HepG2 (cell line): ENCODE data around the gene SLC43A1. TPM values are rescaled to one million over a fixed set of nuclear protein-coding genes. Genes with fewer than 3 reads are reported as not detected.

Experiments used
- ATAC-seq: fragments of 200-7000 bp; cut with Tn5 transposase; 3 replicates; pipeline ENCODE4 v1.9.1; 2020; ENCODE audit warnings: mild to moderate bottlenecking, moderate library complexity
- BruUV-seq: library from RNA; stranded (reverse); fragments of 400-500 nt; replicated peaks from 2 replicates; lab custom pipeline; 2021; lab: Mats Ljungman, UMichigan
- CTCF ChIA-PET: fragments of 300-600 bp; formaldehyde crosslinking; extraction: SDS; loops from one replicate; lab custom pipeline; 2021; ENCODE audit warnings: low total read pairs, inconsistent platforms, low intra/inter-chr PET ratio; lab: Yijun Ruan, JAX
- POLR2A ChIA-PET: fragments of 350-600 bp; sonication (Branson Sonifier 250); formaldehyde crosslinking; loops from one replicate; lab custom pipeline; 2020; ENCODE audit warnings: antibody characterized with exemption, inconsistent platforms; lab: Yijun Ruan, JAX
- DNase-seq: peaks from one replicate; pipeline ENCODE4 v3.0.0-alpha.2; 2015; ENCODE audit warnings: low spot score
- FAIRE-seq: peaks from 3 replicates; lab custom pipeline; 2011; peaks lifted over from hg19 to GRCh38; lab: Jason Lieb, UNC
- H2AFZ ChIP-seq: one replicate; pipeline ENCODE4 v1.6.1; 2011; ENCODE audit warnings: low read length, inconsistent platforms
- H3K27ac ChIP-seq: fragments of 300-600 bp; 3 replicates; pipeline ENCODE4 v1.8.0; 2011; ENCODE audit warnings: mixed run types, mild to moderate bottlenecking, mixed read lengths, low read length, inconsistent platforms; ENCODE audit not compliant: insufficient read depth; ENCODE audit errors: extremely low read length
- H3K27me3 ChIP-seq, 2 experiments: fragments of 200-600 bp in 1 of 2; 2 replicates in 1 of 2; 3 replicates in 1 of 2; pipeline versions ENCODE4 v1.6.0 to v1.8.0; 2011; ENCODE audit warnings: low read length in 2 of 2, mild to moderate bottlenecking in 2 of 2, moderate library complexity in 2 of 2, inconsistent platforms in 1 of 2; ENCODE audit not compliant: insufficient read depth in 2 of 2, control insufficient read depth in 1 of 2
- H3K36me3 ChIP-seq, 2 experiments: fragments of 200-600 bp in 1 of 2; replicated peaks in 1 of 2; 2 replicates in 1 of 2; 3 replicates in 1 of 2; pipeline versions ENCODE4 v1.5.1 to v1.8.0; 2011; ENCODE audit warnings: low read length in 2 of 2, inconsistent platforms in 1 of 2; ENCODE audit not compliant: insufficient read depth in 2 of 2, control insufficient read depth in 1 of 2
- H3K4me1 ChIP-seq: 2 replicates; pipeline ENCODE4 v1.5.1; 2012; ENCODE audit warnings: low read length, inconsistent platforms; ENCODE audit not compliant: insufficient read depth
- H3K4me2 ChIP-seq: 2 replicates; pipeline ENCODE4 v1.6.0; 2011; ENCODE audit warnings: low read depth, low read length, inconsistent platforms
- H3K4me3 ChIP-seq, 3 experiments: fragments of 200-600 bp in 1 of 3; sonication (generic), shearing (Covaris generic) in 1 of 3; replicated peaks in 1 of 3; 2 replicates each; pipeline ENCODE4 v1.5.1; 2011 to 2016; ENCODE audit warnings: low read length in 3 of 3, inconsistent platforms in 2 of 3, low read depth in 2 of 3, mild to moderate bottlenecking in 2 of 3, control low read depth in 1 of 3, mixed read lengths in 1 of 3; ENCODE audit not compliant: insufficient read depth in 1 of 3
- H3K79me2 ChIP-seq: one replicate; pipeline ENCODE4 v1.6.1; 2011; ENCODE audit warnings: low read length, inconsistent platforms; ENCODE audit not compliant: insufficient read depth
- H3K9ac ChIP-seq: 2 replicates; pipeline ENCODE4 v1.6.0; 2011; ENCODE audit warnings: mild to moderate bottlenecking, low read depth, low read length, inconsistent platforms; ENCODE audit not compliant: insufficient read depth
- H3K9me3 ChIP-seq: 2 replicates; pipeline ENCODE4 v1.5.1; 2012; ENCODE audit warnings: mild to moderate bottlenecking, low read length
- H4K20me1 ChIP-seq: 2 replicates; pipeline ENCODE4 v1.6.0; 2011; ENCODE audit warnings: inconsistent platforms, mild to moderate bottlenecking, low read length, moderate library complexity; ENCODE audit not compliant: insufficient read depth
- ARNTL ChIP-seq: sonication (generic); formaldehyde crosslinking; IDR thresholded peaks from 2 replicates; pipeline ENCODE4 v1.4.0; 2020; ENCODE audit warnings: mild to moderate bottlenecking, missing genetic modification reagents
- GABPA ChIP-seq, 2 experiments: IDR thresholded peaks; 2 replicates each; pipeline ENCODE4 v1.6.1; 2011 to 2016; ENCODE audit warnings: low read depth in 2 of 2, low read length in 1 of 2, missing biosample characterization in 1 of 2, missing genetic modification characterization in 1 of 2
- KAT7 ChIP-seq: IDR thresholded peaks from 2 replicates; pipeline ENCODE4 v1.6.1; 2018; ENCODE audit warnings: borderline replicate concordance, missing compliant biosample characterization
- KDM1A ChIP-seq: IDR thresholded peaks from 2 replicates; pipeline ENCODE4 v1.6.1; 2016; ENCODE audit warnings: missing compliant biosample characterization
- MATR3 ChIP-seq: sonication (generic); formaldehyde crosslinking; IDR thresholded peaks from 2 replicates; pipeline ENCODE4 v1.4.0; 2020; ENCODE audit warnings: missing genetic modification reagents
- NONO ChIP-seq, 2 experiments: fragments of 450-650 bp in 1 of 2; sonication (generic) in 1 of 2; formaldehyde crosslinking in 1 of 2; IDR thresholded peaks in 1 of 2; conservative IDR thresholded peaks in 1 of 2; 2 replicates each; pipeline versions ENCODE4 v1.6.1 to v1.8.0; 2017 to 2022; ENCODE audit warnings: mild to moderate bottlenecking in 1 of 2, missing genetic modification reagents in 1 of 2, moderate library complexity in 1 of 2
- POLR2AphosphoS2 ChIP-seq: IDR thresholded peaks from 2 replicates; pipeline ENCODE4 v1.6.1; 2011; ENCODE audit warnings: low read depth, low read length, improper control_type of control experiment
- RARA ChIP-seq: IDR thresholded peaks from 2 replicates; pipeline ENCODE4 v1.6.1; 2016; ENCODE audit warnings: missing genetic modification reagents, missing compliant biosample characterization
- STAG1 ChIP-seq: sonication (generic); formaldehyde crosslinking; IDR thresholded peaks from 2 replicates; pipeline ENCODE4 v1.4.0; 2020; ENCODE audit warnings: missing genetic modification reagents
- TBL1XR1 ChIP-seq: fragments of 150-350 bp; IDR thresholded peaks from 2 replicates; pipeline ENCODE4 v1.6.1; 2014; ENCODE audit warnings: borderline replicate concordance, low read length; ENCODE audit not compliant: partially characterized antibody
- ZFP36L1 ChIP-seq: sonication (generic); formaldehyde crosslinking; IDR thresholded peaks from 2 replicates; pipeline ENCODE4 v1.8.0; 2022; ENCODE audit warnings: mild to moderate bottlenecking, missing genetic modification reagents, moderate library complexity
- ZNF678 ChIP-seq: sonication (generic); formaldehyde crosslinking; IDR thresholded peaks from 2 replicates; pipeline ENCODE4 v1.4.0; 2020; ENCODE audit warnings: mild to moderate bottlenecking, missing genetic modification reagents
- ZNF841 ChIP-seq: sonication (generic); formaldehyde crosslinking; IDR thresholded peaks from 2 replicates; pipeline ENCODE4 v1.8.1; 2023; ENCODE audit warnings: missing genetic modification reagents, borderline replicate concordance
- WGBS: methylation state at CpG from one replicate; pipeline ENCODE4 v1.1.6; 2017; ENCODE audit warnings: low lambda C conversion rate; 5-methylcytosine and 5-hydroxymethylcytosine counted together
- in situ Hi-C: cut with HindIII; loops from 2 replicates; pipeline ENCODE4 v1.10.0; 2017; ENCODE audit warnings: low pct_unique_long_range_greater_than_20kb; ENCODE audit not compliant: extremely low pct_ligation_motif_present
- intact Hi-C: fragments of 100-400 bp; cut with micrococcal nuclease; formaldehyde crosslinking; loops from one replicate; pipeline ENCODE4 v1.10.0; 2022; ENCODE audit not compliant: unreplicated experiment
- polyA plus RNA-seq, 8 experiments: library from polyadenylated mRNA; depleted of rRNA in 3 of 8; stranded (reverse) in 7 of 8; unstranded in 1 of 8; fragments of >200 nt; fragmentation: Illumina TruSeq in 4 of 8; extraction: Trizol in 4 of 8; gene quantifications; 2 replicates each; pipeline versions ENCODE4 v1.2.1 to v1.2.3, GENCODE V29; 2011 to 2016; ENCODE audit warnings: low read depth in 4 of 8, missing spikeins in 1 of 8, mixed read lengths in 1 of 8; ENCODE audit not compliant: insufficient read depth in 1 of 8
- total RNA-seq, 5 experiments: library from RNA; depleted of rRNA; stranded (reverse); fragments of >200 nt; fragmentation: Illumina TruSeq; extraction: Trizol; gene quantifications; 2 replicates each; pipeline ENCODE4 v1.2.3, GENCODE V29; 2016; ENCODE audit warnings: low read depth in 1 of 5
- TF ChIP-seq, protein P1 (sequence below): sonication (generic); formaldehyde crosslinking; IDR thresholded peaks from 2 replicates; pipeline ENCODE4 v1.4.0; 2020; ENCODE audit warnings: missing genetic modification reagents
- TF ChIP-seq, protein P2 (sequence below): fragments of 450-650 bp; IDR thresholded peaks from 2 replicates; pipeline ENCODE4 v1.6.1; 2017
- TF ChIP-seq, protein P3 (sequence below): sonication (generic); formaldehyde crosslinking; IDR thresholded peaks from 2 replicates; pipeline ENCODE4 v1.4.0; 2020; ENCODE audit warnings: missing genetic modification reagents
- TF ChIP-seq, protein P4 (sequence below): sonication (generic); formaldehyde crosslinking; IDR thresholded peaks from 2 replicates; pipeline ENCODE4 v1.4.0; 2020; ENCODE audit warnings: missing genetic modification reagents, borderline replicate concordance

SLC43A1 gene
- total and polyA plus RNA-seq, 2 of the 13 experiments (the other 11 are each of a cell fraction or from before 2014, with no cell fraction given), result 72.3 to 87.6 TPM

DNA sequence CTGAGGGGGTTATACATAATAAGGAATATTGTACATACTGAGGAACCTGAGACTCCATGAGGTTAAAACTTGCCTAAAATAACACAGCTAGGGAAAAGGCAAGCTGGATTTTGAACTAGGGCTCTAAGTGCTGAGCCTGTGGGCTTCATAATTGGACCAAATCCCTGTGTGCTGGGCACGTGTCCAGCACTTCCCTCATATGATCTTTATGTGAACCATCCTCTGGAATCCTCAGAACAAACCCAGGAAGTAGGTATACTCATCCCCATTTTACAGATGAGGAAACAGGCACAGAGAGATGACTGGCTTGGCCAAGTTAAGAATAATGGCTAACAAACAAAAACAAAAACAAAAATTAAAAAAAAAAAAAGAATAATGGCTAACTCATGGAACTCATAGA is 40.3 kb downstream of the SLC43A1 start:
- H3K4me3 ChIP-seq, result no peak overlapping the region
- POLR2A ChIA-PET, result interaction anchor here (0.8 to 1.3 kb wide), 3 partner anchors 18 to 41 kb away, joined by 3 to 6 read pairs (median 3); no protein-coding TSS in a partner anchor
- BruUV-seq, result no TSS peak
- ATAC-seq, result no peak
- H2AFZ ChIP-seq, result no peak overlapping the region
- H3K36me3 ChIP-seq, result no peaks in the 10 kb centered on the region
- in situ Hi-C loops, result no loop called here
- H4K20me1 ChIP-seq, result no peaks in the 10 kb centered on the region
- no peak overlapping the region for H3K27ac ChIP-seq
- no peak for FAIRE-seq
- H3K4me2 ChIP-seq, result no peak overlapping the region
- no peaks in the 10 kb centered on the region for H3K79me2 ChIP-seq
- H3K9me3 ChIP-seq, result no peaks in the 10 kb centered on the region
- H3K27me3 ChIP-seq, result no peaks in the 10 kb centered on the region
- WGBS, result 50% methylated on average over 1 of the region's 1 CpG
- H3K4me1 ChIP-seq, result peaks cover 42% of the 10 kb centered on the region
- H3K9ac ChIP-seq, result no peak overlapping the region
- intact Hi-C loops, result no loop called here
- CTCF ChIA-PET, result no interaction called here
- no peak for DNase-seq
- TF ChIP-seq, protein P1, sequence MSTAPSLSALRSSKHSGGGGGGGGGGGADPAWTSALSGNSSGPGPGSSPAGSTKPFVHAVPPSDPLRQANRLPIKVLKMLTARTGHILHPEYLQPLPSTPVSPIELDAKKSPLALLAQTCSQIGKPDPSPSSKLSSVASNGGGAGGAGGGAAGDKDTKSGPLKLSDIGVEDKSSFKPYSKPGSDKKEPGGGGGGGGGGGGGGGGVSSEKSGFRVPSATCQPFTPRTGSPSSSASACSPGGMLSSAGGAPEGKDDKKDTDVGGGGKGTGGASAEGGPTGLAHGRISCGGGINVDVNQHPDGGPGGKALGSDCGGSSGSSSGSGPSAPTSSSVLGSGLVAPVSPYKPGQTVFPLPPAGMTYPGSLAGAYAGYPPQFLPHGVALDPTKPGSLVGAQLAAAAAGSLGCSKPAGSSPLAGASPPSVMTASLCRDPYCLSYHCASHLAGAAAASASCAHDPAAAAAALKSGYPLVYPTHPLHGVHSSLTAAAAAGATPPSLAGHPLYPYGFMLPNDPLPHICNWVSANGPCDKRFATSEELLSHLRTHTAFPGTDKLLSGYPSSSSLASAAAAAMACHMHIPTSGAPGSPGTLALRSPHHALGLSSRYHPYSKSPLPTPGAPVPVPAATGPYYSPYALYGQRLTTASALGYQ, result no peak
- TF ChIP-seq ZNF678 (CRISPR knock-in tag) (no peak), ARNTL (no peak), NONO (IDR thresholded peaks at IDR 0.05) (no peak), NONO (CRISPR knock-in tag; conservative IDR thresholded peaks at IDR 0.05) (no peak), RARA (no peak), KAT7 (CRISPR knock-in tag) (no peak), POLR2AphosphoS2 (no peak), KDM1A (CRISPR knock-in tag) (no peak), GABPA (IDR thresholded peaks at IDR 0.05; ENCODE audit: low read depth, low read length) (no peak), GABPA (CRISPR knock-in tag; IDR thresholded peaks at IDR 0.05; ENCODE audit: low read depth) (no peak), STAG1 (no peak), MATR3 (no peak), TBL1XR1 (no peak), ZFP36L1 (CRISPR knock-in tag) (no peak), ZNF841 (CRISPR knock-in tag) (no peak)
- TF ChIP-seq, protein P2, sequence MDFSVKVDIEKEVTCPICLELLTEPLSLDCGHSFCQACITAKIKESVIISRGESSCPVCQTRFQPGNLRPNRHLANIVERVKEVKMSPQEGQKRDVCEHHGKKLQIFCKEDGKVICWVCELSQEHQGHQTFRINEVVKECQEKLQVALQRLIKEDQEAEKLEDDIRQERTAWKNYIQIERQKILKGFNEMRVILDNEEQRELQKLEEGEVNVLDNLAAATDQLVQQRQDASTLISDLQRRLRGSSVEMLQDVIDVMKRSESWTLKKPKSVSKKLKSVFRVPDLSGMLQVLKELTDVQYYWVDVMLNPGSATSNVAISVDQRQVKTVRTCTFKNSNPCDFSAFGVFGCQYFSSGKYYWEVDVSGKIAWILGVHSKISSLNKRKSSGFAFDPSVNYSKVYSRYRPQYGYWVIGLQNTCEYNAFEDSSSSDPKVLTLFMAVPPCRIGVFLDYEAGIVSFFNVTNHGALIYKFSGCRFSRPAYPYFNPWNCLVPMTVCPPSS, result no peak
- TF ChIP-seq, protein P3, sequence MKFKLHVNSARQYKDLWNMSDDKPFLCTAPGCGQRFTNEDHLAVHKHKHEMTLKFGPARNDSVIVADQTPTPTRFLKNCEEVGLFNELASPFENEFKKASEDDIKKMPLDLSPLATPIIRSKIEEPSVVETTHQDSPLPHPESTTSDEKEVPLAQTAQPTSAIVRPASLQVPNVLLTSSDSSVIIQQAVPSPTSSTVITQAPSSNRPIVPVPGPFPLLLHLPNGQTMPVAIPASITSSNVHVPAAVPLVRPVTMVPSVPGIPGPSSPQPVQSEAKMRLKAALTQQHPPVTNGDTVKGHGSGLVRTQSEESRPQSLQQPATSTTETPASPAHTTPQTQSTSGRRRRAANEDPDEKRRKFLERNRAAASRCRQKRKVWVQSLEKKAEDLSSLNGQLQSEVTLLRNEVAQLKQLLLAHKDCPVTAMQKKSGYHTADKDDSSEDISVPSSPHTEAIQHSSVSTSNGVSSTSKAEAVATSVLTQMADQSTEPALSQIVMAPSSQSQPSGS (CRISPR knock-in tag), result no peak
- TF ChIP-seq, protein P4, sequence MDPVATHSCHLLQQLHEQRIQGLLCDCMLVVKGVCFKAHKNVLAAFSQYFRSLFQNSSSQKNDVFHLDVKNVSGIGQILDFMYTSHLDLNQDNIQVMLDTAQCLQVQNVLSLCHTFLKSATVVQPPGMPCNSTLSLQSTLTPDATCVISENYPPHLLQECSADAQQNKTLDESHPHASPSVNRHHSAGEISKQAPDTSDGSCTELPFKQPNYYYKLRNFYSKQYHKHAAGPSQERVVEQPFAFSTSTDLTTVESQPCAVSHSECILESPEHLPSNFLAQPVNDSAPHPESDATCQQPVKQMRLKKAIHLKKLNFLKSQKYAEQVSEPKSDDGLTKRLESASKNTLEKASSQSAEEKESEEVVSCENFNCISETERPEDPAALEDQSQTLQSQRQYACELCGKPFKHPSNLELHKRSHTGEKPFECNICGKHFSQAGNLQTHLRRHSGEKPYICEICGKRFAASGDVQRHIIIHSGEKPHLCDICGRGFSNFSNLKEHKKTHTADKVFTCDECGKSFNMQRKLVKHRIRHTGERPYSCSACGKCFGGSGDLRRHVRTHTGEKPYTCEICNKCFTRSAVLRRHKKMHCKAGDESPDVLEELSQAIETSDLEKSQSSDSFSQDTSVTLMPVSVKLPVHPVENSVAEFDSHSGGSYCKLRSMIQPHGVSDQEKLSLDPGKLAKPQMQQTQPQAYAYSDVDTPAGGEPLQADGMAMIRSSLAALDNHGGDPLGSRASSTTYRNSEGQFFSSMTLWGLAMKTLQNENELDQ (CRISPR knock-in tag), result no peak
